PC-3 (cell line): ENCODE results near the gene NFATC2. TPM values are rescaled to one million over a fixed set of nuclear protein-coding genes. Genes with fewer than 3 reads are reported as not detected.

Experiments used
- ATAC-seq: fragments of 200-7000 bp; cut with Tn5 transposase; 2 replicates; pipeline ENCODE4 v1.9.1; 2020; ENCODE audit warnings: mild to moderate bottlenecking, moderate library complexity
- BruUV-seq: library from RNA; stranded (reverse); fragments of 400-500 nt; replicated peaks from 2 replicates; lab custom pipeline; 2021; lab: Mats Ljungman, UMichigan
- CTCF ChIA-PET: fragments of 300-600 bp; sonication (Branson Sonifier 250); formaldehyde crosslinking; loops from one replicate; lab custom pipeline; 2022; ENCODE audit warnings: antibody characterized with exemption; lab: Charles Lee
- POLR2A ChIA-PET: fragments of 300-600 bp; sonication (Branson Sonifier 250); formaldehyde crosslinking; loops from one replicate; lab custom pipeline; 2022; ENCODE audit warnings: antibody characterized with exemption; ENCODE audit not compliant: unreplicated experiment; lab: Charles Lee
- DNase-seq: peaks from one replicate; pipeline ENCODE4 v3.0.0-alpha.2; 2015
- H2AFZ ChIP-seq: fragments of 300-600 bp; sonication (generic); 2 replicates; pipeline ENCODE4 v1.6.0; 2016; ENCODE audit warnings: antibody characterized with exemption, low read length
- H3F3A ChIP-seq: fragments of 300-600 bp; sonication (generic); one replicate; pipeline ENCODE4 v1.6.0; 2017; ENCODE audit warnings: antibody characterized with exemption, low read length, control low read depth, mild to moderate bottlenecking; ENCODE audit not compliant: unreplicated experiment
- H3K27ac ChIP-seq: fragments of 300-600 bp; sonication (generic); 2 replicates; pipeline ENCODE4 v1.5.1; 2016; ENCODE audit warnings: mild to moderate bottlenecking, low read length
- H3K27me3 ChIP-seq: fragments of 300-600 bp; sonication (generic); 2 replicates; pipeline ENCODE4 v1.6.1; 2016; ENCODE audit warnings: low read length, mixed read lengths
- H3K36me3 ChIP-seq: fragments of 300-600 bp; sonication (generic); 2 replicates; pipeline ENCODE4 v1.6.1; 2016; ENCODE audit warnings: low read depth, mixed run types, low read length, mixed read lengths
- H3K4me1 ChIP-seq: fragments of 300-600 bp; sonication (generic); 2 replicates; pipeline ENCODE4 v1.5.1; 2016; ENCODE audit warnings: low read length; ENCODE audit not compliant: insufficient read depth
- H3K4me2 ChIP-seq: fragments of 300-600 bp; sonication (generic); 2 replicates; pipeline ENCODE4 v1.6.0; 2016; ENCODE audit warnings: low read length
- H3K4me3 ChIP-seq: fragments of 300-600 bp; sonication (generic); 2 replicates; pipeline ENCODE4 v1.5.1; 2016; ENCODE audit warnings: mild to moderate bottlenecking, low read length, mixed read lengths
- H3K79me2 ChIP-seq: fragments of 300-600 bp; sonication (generic); 2 replicates; pipeline ENCODE4 v1.6.1; 2017; ENCODE audit warnings: low read length, mixed read lengths
- H3K9ac ChIP-seq: fragments of 300-600 bp; sonication (generic); 2 replicates; pipeline ENCODE4 v1.6.0; 2016; ENCODE audit warnings: mild to moderate bottlenecking, low read length
- H3K9me2 ChIP-seq: fragments of 300-600 bp; sonication (generic); replicated peaks from 2 replicates; pipeline ENCODE4 v1.6.1; 2016; ENCODE audit warnings: mixed run types, low read length, mixed read lengths
- H3K9me3 ChIP-seq: fragments of 300-600 bp; sonication (generic); 2 replicates; pipeline ENCODE4 v1.6.1; 2016; ENCODE audit warnings: low read length, mixed read lengths
- H4K20me1 ChIP-seq: fragments of 300-600 bp; sonication (generic); 2 replicates; pipeline ENCODE4 v1.6.1; 2016; ENCODE audit warnings: low read length, mixed read lengths
- CTCF ChIP-seq: fragments of 300-600 bp; sonication (generic); conservative IDR thresholded peaks from 2 replicates; pipeline ENCODE4 v1.5.1; 2017; ENCODE audit warnings: antibody characterized with exemption, low read depth, mild to moderate bottlenecking, low read length
- EZH2 ChIP-seq: fragments of 300-600 bp; sonication (generic); IDR thresholded peaks from one replicate; pipeline ENCODE4 v1.6.1; 2017; ENCODE audit warnings: antibody characterized with exemption, mild to moderate bottlenecking, low read length; ENCODE audit not compliant: unreplicated experiment
- EZH2phosphoT487 ChIP-seq: fragments of 300-600 bp; sonication (generic); IDR thresholded peaks from 2 replicates; pipeline ENCODE4 v1.6.1; 2018; ENCODE audit warnings: mild to moderate bottlenecking, antibody characterized with exemption, low read length, borderline replicate concordance
- intact Hi-C: fragments of 100-400 bp; cut with micrococcal nuclease; formaldehyde crosslinking; loops from 2 replicates; pipeline ENCODE4 v1.9.0; 2023
- total RNA-seq: library from RNA; depleted of rRNA; stranded (reverse); fragments of >200 nt; gene quantifications from 2 replicates; pipeline ENCODE4 v1.2.3, GENCODE V29; 2014

NFATC2 gene
- total RNA-seq, 1 experiment from 2014 or later = 12.9 TPM

- no peaks in the 10 kb centered on the region for H3K27me3 ChIP-seq
- CTCF ChIA-PET = no interaction called here
- no peak overlapping the region for H3K4me3 ChIP-seq
- no peaks in the 10 kb centered on the region for H4K20me1 ChIP-seq
- H3K27ac ChIP-seq = no peak overlapping the region
- no peak for TF ChIP-seq EZH2phosphoT487
- no peak for TF ChIP-seq EZH2
- TF ChIP-seq CTCF = no peak
- no peak overlapping the region for H3K9ac ChIP-seq
- no peaks in the 10 kb centered on the region for H3K79me2 ChIP-seq
- H3K4me1 ChIP-seq = peaks cover 22% of the 10 kb centered on the region
- no peaks in the 10 kb centered on the region for H3F3A ChIP-seq
- ATAC-seq (no peak), DNase-seq (peak; percentile 59)
- no TSS peak for BruUV-seq
- no peak overlapping the region for H3K4me2 ChIP-seq
- no peaks in the 10 kb centered on the region for H3K9me3 ChIP-seq
- no peaks in the 10 kb centered on the region for H3K9me2 ChIP-seq
- POLR2A ChIA-PET = no interaction called here
- no peak overlapping the region for H2AFZ ChIP-seq
- no peaks in the 10 kb centered on the region for H3K36me3 ChIP-seq
- intact Hi-C loops = no loop called here
Observed at GRCh38 chr20:51432875-51433274, 109.6 kb downstream of the NFATC2 start.

GRCh38 chr20:51432251-51432784, 110.2 kb downstream of the NFATC2 start:
- Histone ChIP-seq H3K4me2 (no peak overlapping the region), H3K9me3 (no peaks in the 10 kb centered on the region), H3K9me2 (no peaks in the 10 kb centered on the region), H3K27me3 (no peaks in the 10 kb centered on the region), H3K36me3 (no peaks in the 10 kb centered on the region), H3K4me3 (no peak overlapping the region), H3K27ac (no peak overlapping the region), H3K79me2 (no peaks in the 10 kb centered on the region), H4K20me1 (no peaks in the 10 kb centered on the region), H2AFZ (no peak overlapping the region), H3F3A (no peaks in the 10 kb centered on the region), H3K9ac (no peak overlapping the region), H3K4me1 (peaks cover 22% of the 10 kb centered on the region)
- intact Hi-C loops = no loop called here
- TF ChIP-seq EZH2 = no peak
- no peak for TF ChIP-seq CTCF
- TF ChIP-seq EZH2phosphoT487 = no peak
- ATAC-seq = no peak
- no TSS peak for BruUV-seq
- no peak for DNase-seq
- CTCF ChIA-PET = no interaction called here
- POLR2A ChIA-PET = no interaction called here

GRCh38 chr20:51431321-51431720, 111.2 kb downstream of the NFATC2 start:
- no peak overlapping the region for H3K4me2 ChIP-seq
- H2AFZ ChIP-seq = no peak overlapping the region
- ChIA-PET CTCF (no interaction called here), POLR2A (no interaction called here)
- H4K20me1 ChIP-seq = no peaks in the 10 kb centered on the region
- no TSS peak for BruUV-seq
- H3K9ac ChIP-seq = no peak overlapping the region
- H3K79me2 ChIP-seq = no peaks in the 10 kb centered on the region
- H3F3A ChIP-seq = no peaks in the 10 kb centered on the region
- H3K36me3 ChIP-seq = no peaks in the 10 kb centered on the region
- H3K4me1 ChIP-seq = peaks cover 22% of the 10 kb centered on the region
- no peak for ATAC-seq
- H3K4me3 ChIP-seq = no peak overlapping the region
- TF ChIP-seq EZH2phosphoT487 (no peak), EZH2 (no peak), CTCF (no peak)
- no peaks in the 10 kb centered on the region for H3K27me3 ChIP-seq
- no peak for DNase-seq
- no peak overlapping the region for H3K27ac ChIP-seq
- no peaks in the 10 kb centered on the region for H3K9me2 ChIP-seq
- no peaks in the 10 kb centered on the region for H3K9me3 ChIP-seq
- intact Hi-C loops = no loop called here
